Activated CD4-positive, alpha-beta T cell treated with anti-CD3 and anti-CD28 coated beads, Interleukin-2, amount 50 U/mL, for 16 hours (primary cell): Measurements from ENCODE around the gene NAPA.
A peak's percentile ranks its signal among the peaks of the same experiment; 100 is the strongest.

Experiments used
- DNase-seq: peaks from one replicate; pipeline ENCODE4 v3.0.0-alpha.2; 2020

Gene NAPA

DNA sequence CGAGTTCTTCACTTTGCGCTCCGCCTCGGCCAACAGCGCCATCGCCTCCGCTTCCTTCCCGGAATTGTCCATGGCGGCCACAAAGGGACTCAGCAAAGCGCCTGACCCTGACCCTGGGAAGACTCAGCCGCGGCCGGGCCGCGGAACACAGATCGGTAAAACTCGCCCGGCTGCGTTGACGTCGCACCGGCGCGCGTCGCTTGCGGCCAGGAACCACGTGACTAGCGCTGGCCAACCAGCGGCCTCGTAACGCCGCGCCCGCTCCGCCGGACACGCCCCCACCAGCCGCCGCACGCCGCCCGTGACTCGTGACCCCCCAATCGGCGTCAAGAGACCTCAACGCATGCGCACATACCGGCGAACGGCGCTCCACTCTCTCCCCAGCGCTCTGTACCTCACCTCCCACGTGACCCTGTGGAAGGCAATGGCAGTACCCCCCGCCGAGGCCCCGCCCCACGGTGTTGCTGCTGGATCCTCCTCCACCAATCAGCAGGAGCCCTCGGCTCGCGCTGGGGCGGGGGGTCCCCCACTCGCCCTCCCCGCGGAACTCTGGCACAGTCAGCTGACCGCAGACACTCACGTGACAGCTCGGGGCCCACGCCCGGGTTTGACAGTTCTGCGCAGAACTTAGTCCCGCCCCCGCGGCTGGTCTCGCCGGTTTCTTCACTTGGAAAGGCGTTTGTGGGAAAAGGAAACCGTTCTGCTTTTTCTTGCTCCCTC lies at the start of gene NAPA:
Gene NAPA, minus strand, starts transcription at position 195 of the 720 bp plus-strand sequence. Its CDS starts 123 bp downstream, at position 72.
- DNase-seq, result peak; percentile 100

DNA sequence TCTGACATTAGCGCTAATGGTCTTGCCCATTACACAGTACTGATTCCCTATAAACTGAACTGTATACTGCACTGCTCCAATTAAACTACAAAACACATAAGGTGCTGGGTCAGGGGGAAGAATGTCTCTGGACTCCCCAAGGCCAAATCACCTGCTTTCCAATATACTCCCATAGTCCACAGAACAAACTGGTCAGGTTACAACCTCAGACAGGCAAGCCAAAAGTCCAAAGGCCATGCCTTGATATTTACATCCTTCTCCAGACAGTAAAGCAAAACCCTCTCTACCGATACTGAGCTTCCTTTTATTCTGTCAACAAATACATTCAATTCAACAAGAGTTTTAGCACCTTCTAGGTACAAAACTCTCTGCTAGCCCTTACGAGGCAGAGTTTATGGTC lies 49.2 kb upstream of the NAPA start:
- no peak for DNase-seq

DNA sequence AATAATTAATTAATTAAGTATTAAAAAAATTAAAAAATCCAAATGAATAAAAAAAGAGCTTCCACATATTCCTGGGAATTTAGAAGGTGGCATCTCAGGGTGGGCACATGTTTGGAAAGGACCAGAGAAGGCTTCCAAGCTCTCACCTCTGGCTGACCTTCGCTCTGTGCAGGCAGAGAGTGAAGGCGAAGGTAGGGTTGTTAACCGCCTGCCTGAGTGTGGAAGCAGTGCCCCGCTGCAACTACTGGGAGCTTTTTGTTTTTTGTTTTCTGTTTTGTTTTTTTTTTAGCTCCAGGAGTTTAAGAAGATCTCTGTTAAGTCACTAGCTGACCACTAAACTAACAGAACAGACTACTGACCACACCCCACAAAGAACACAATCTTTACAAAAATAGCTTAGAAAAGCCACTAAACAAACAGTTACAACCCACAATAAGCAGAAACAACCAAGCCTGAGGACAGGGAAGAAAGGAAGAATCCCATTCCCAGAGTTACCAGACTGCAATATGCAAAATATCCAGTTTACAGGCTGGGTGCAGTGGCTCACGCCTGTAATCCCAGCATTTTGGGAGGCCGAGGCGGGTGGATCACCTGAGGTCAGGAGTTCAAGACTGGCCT lies 46.7 kb upstream of the NAPA start:
- DNase-seq, result no peak

- no peak for DNase-seq
Measured at GRCh38 chr19:47560999-47561398, 46.1 kb upstream of the NAPA start.

- DNase-seq, result no peak
Measured at GRCh38 chr19:47550129-47550528, 35.3 kb upstream of the NAPA start.

GRCh38 chr19:47549261-47549862 lies 34.5 kb upstream of the NAPA start:
- no peak for DNase-seq

DNA sequence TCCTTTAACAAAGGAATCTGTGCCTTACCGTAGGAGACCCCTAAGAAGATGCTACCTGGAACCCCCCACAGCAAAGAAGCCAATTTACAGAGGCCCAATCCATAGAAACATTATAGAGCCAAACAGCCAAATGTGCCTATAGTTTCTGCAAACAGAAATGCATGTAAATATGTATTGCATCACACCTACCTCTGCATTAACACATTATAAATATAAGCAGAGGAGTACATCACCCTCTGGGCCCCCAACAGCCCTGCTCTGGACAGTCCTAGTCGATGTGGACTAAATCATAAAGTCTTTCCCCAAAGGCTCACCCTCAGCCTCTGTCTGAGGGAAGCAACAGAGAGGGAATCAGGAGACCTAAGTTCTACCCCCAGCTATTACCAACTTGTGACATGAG lies 32.3 kb upstream of the NAPA start:
- no peak for DNase-seq

DNA sequence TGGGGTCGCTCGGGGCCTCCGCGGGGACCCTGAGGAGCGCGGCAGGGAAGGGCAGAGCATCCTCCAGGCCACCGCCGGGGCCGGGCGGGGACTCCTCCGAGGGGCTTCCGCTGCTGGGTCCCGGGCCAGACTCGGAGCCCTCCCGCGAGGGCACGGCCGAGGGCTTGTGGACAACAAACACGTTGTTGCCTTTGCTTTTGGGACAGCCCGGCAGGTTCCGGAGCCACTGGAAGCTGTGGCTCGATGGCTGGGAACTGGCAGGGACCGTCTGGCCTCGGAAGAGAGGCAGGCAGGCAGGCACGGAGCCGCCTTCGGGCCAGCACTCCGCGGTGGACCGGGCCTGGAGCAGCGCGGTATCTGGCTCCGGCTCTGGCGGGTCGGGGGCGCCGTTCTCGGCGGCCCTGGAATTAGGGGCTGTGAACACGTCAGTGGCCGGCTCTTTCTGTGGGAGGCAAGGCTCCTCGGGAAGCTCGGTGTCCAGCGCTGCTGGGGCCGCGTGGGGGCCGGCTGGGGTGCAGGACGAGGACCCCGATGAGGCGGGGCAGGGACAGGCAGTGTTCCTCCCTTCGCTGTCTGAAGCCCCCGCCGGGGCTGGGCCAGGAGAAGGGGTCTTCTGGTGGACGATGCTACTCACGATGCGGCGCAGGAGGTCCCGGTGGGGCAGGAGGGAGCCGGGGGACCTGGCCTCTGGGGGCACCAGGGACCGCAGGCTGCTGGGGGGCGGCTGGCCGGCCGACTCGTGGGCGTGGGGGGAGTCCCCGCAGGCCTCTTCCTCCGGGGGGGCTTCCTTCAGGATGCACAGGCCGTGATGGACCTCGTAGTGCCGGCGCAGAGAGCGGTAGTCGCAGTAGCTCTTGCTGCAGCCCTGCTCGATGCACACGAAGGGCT lies 30.4 kb upstream of the NAPA start:
- no peak for DNase-seq

GRCh38 chr19:47544476-47544875 lies 29.6 kb upstream of the NAPA start:
- DNase-seq, result no peak

GRCh38 chr19:47544075-47544474 lies 29.2 kb upstream of the NAPA start:
- no peak for DNase-seq

DNA sequence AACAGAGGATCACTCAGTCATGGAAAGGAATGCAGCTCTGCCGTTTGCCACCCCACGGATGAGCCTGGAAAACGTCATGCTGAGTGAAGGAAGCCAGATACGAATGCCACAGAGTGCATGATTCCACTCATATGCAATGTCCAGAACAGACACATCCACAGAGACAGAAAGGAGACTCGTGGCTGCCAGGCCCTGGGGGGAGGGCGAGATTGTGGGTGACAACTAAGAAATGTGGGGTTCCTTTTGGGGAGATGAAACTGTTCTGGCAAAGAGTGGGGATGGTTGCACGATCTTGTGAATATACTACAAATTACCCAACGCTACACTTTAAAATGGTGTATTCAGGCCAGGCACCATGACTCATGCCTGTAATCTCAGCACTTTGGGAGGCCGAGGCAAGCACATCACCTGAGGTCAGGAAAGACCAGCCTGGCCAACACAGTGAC lies 27.2 kb upstream of the NAPA start:
- DNase-seq, result no peak

DNA sequence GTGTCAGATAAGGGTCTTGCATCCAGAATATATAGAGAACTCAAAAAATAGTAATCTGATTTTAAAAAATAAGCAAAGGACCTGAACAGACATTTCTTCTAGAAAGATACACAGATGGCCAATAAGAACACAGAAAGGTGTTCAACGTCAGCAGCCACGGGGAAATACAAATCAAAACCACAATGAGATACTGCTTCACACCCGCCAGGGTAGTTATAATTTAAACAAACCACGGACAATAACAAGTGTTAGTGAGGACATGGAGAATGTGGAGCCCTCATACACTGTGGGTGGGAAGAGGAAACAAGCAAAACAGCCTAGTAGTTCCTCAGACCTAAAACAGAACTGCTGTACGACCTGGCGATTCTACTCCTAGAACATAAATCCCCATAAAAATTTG lies 26.7 kb upstream of the NAPA start:
- peak; percentile 23 for DNase-seq

DNA sequence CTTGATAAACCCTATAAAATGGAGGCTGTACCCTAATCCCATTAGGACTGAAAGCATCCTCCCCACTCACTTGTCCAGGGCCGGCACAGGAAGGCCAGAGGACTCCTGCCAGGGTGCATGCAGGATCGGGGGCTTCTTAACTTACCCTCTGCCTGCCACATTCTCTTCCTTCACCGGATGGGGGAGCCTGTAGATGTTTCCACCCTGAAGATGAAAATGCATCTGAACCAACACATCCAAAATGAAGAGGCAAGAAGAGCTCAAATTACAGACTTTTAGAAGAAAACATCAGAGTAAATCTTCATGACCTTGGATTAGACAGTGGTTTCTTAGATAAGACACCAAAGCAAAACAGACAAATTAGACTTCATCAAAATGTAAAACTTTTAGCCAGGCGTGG lies 25.9 kb upstream of the NAPA start:
- DNase-seq, result no peak

GRCh38 chr19:47539747-47540311 lies 25.0 kb upstream of the NAPA start:
- DNase-seq, result no peak

DNA sequence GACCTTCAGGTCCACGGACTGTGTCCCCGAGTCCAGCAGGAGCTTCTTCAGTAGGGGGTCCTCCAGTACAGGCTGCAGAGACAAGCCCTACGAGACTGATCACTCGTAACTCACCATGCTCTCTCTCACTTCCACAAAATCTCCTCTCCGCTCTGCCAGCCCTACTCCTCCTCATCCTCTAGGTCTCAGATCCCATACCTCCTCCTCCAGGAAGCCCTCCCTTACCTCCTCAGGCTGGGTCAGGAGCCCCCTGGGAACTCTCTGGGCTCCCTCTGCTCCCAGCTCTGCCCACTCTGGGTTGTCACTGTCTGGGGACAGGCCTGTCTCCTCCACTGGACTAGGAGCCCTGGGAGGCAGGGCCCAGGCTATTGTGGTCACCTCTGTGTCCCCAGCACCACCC lies 23.9 kb upstream of the NAPA start:
- no peak for DNase-seq

GRCh38 chr19:47537493-47537892 lies 22.6 kb upstream of the NAPA start:
- DNase-seq, result no peak

GRCh38 chr19:47534628-47535027 lies 19.8 kb upstream of the NAPA start:
- DNase-seq, result no peak

- no peak for DNase-seq
Measured at GRCh38 chr19:47531640-47532387, 17.0 kb upstream of the NAPA start.

DNA sequence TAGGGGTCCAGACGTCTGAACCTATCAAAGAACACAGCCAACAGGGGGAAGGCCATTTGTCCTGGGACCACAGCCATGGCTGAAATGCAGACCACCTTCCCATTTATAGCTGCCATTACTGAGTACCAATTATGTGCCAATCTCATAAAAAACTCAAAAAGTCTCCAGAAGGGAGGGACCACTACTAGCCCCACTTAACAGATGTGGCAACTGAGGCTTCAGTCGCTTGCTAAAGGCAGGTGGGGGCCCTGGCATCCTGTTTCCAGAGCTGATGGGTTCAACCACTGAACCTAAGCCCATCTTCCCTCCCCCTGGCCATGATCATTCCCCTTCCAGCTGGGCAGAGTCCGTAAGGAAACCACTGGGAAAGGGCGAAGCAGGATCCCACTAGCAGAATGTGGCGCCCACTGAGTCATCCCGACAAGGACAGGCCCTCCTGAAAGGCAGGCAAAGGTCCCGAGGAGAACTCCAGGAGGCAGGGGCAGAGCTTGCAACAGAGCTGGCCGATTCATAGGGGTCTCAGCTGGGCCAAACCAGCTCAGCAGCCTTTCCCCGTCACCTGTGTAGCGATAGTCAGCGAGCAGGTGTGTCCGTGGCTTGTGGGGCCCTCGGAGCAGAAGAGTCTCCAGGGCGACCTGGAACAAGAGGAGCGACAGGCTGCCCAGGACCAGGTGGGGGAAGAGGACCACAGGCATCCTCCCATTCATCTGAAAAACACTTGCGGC lies 14.3 kb upstream of the NAPA start:
- DNase-seq, result no peak

- DNase-seq, result no peak
Measured at GRCh38 chr19:47526798-47527197, 11.9 kb upstream of the NAPA start.

DNA sequence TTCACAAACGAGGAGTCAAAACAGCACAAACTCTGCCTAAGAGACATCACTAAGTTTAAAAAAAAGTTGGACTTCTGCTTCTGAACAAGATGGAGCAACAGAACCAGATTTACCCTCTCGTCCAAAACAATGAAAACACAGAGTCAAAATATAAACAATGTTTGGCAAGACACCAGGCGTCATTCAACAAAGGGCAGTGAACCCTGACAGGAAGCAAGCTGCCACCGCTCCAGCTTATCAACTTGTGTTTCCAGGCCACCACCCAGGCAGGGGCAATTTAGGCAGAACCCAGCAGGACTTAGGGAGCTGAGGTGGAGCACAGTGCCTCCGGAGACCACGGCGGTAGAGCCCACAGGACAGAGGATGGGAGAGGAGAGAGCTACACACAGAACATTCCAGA lies 8.6 kb upstream of the NAPA start:
- no peak for DNase-seq
